GM12801 (cell line): ENCODE measurements around the gene RSU1.

Source experiments
- TF ChIP-seq, protein P1 (sequence below): IDR thresholded peaks from one replicate; pipeline ENCODE4 v1.5.1; 2011; ENCODE audit warnings: control low read depth; ENCODE audit not compliant: insufficient read length; ENCODE audit errors: extremely low read depth

The RSU1 gene

DNA sequence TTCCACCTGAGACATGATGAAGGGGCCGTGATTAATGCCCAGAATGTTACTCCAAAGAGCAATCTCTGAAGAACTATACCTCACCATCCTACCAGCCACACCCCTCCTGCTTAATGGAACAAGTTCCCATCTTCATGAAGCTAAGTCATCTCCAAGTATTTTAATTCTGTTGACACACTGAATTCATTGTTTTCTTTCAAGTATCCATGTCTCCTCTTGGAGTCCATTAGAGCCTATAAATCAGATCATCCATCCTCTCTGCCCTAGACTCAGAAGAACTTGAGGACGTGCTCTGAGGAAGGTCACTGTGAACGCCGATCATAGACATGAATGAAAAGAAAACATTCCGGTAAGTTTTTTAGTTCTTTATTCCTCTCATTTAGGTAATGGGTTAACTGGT is 126.8 kb downstream of the RSU1 start:
- TF ChIP-seq, protein P1, sequence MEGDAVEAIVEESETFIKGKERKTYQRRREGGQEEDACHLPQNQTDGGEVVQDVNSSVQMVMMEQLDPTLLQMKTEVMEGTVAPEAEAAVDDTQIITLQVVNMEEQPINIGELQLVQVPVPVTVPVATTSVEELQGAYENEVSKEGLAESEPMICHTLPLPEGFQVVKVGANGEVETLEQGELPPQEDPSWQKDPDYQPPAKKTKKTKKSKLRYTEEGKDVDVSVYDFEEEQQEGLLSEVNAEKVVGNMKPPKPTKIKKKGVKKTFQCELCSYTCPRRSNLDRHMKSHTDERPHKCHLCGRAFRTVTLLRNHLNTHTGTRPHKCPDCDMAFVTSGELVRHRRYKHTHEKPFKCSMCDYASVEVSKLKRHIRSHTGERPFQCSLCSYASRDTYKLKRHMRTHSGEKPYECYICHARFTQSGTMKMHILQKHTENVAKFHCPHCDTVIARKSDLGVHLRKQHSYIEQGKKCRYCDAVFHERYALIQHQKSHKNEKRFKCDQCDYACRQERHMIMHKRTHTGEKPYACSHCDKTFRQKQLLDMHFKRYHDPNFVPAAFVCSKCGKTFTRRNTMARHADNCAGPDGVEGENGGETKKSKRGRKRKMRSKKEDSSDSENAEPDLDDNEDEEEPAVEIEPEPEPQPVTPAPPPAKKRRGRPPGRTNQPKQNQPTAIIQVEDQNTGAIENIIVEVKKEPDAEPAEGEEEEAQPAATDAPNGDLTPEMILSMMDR = no peak

DNA sequence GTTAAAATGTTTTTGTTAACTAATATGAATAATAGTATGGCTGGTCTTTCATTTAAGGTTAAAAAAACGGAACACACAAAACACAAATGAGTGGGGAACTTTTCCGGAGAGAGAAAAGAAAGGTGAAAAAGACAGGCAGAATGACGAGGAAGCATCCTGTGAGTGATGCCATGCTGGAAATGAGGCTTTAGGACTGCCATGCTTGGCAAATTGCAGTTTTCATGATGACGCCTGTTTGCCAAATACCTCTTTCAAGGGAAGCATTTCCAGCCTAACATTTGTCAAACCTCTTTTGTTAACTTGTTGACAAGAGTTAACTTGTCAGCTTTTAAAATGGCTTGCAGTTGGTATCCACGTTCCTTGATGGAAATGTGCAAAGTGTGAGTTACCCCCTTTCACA is 127.5 kb downstream of the RSU1 start:
- TF ChIP-seq, protein P1 = no peak

- TF ChIP-seq, protein P1 = no peak
Measured at GRCh38 chr10:16689227-16689626, 128.0 kb downstream of the RSU1 start.

DNA sequence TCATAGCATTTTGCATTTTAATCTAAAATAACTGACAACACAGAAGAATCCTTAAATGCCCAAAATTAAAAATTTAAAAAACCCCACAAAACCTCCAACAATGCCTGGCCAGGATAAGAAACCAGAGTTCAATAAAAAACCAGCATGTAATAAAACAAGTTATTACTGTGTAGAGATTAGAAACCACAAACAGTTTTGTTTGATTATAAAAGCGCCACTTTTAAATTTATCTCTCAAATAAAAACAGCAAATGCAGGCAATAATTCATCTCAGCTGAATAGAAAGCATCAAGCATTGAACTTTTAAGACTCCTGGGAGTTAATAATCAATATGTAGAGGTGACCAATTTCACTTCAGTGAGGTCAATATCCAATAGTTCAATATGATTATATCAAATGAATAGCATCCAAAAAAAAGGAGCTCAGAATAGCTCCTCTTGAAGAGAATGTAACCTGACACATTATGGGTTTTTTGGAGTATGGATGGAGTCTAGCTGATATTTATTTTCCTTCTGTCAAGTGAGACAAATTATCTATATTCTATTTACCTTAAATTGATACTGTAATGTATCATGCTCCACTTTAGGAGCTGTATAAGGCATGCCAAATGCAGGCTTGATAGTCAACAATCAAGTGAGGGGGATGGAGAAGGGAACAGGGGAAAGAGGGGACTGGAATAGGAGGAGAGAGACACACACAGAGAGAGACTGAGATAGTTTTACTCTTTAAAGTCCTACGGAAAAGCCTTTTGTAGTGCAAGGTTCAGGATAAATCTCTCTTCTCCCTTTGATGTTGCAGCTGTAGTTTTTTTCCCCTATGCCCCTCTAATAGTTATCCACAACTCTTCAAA is 130.9 kb downstream of the RSU1 start:
- TF ChIP-seq, protein P1 = no peak

DNA sequence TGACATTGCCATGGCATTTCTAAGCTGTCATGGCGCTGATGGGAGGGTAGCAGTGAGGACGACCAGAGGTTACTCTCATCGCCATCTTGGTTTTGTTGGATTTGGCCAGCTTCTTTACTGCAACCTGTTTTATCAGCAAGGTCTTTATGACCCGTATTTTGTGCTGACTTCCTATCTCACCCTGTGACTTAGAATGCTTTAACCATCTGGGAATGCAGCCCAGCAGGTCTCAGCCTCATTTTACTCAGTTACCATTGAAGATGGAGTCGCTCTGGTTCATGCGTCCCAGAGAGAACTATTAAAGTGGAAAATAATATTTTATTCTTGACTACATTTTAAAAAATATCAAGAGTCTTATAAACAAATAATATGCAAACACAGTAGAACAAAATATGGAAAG is 131.7 kb downstream of the RSU1 start:
- TF ChIP-seq, protein P1 = no peak

DNA sequence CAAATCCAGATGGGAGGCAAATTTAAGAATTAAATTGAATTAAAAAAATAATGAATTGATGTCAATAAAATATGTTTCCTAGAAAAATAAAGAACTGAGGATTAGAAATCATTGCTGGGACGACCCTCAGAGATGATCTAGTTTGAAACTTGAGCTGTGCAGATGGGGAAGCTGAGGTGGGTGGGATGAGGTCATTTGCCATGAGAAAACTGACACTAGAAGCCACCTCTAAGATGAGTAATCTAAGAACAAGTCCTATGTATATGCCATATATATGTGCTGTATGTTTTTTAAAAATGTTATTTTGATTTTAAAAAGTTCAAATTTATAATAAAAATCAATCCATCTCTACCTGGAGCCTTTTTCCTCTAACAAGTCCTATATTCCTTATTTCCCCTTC is 135.7 kb downstream of the RSU1 start:
- TF ChIP-seq, protein P1 = no peak

DNA sequence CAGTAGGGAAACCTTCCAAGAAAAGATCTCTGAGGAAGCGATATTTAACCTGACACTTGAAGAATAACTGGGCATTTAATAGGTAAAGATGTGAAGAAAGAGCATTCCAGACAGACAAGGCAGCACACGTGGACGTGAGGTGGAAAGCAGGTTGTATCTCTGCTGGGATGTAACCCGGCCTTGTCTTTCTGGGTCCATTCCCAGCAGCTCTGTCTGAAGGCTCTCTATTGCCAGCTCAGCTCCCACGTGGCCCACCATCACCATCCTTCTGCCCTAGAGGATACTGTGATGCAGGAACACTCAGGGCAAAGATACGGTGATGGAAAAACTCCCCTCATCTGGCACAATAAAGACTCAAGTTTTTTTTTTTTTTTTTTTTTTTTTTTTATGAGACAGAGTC is 137.7 kb downstream of the RSU1 start:
- TF ChIP-seq, protein P1 = no peak

GRCh38 chr10:16675334-16675733 is 141.9 kb downstream of the RSU1 start:
- TF ChIP-seq, protein P1 = no peak
